IMR-90 (cell line): ENCODE measurements around the gene UBFD1. TPM values are rescaled to one million over a fixed set of nuclear protein-coding genes. Genes with fewer than 3 reads are reported as not detected.

Experiments used
- ATAC-seq: fragments of 200-7000 bp; cut with Tn5 transposase; 2 replicates; pipeline ENCODE4 v1.9.1; 2020; ENCODE audit warnings: low read depth, mild to moderate bottlenecking, moderate library complexity
- BruUV-seq: library from RNA; stranded (reverse); fragments of 400-500 nt; replicated peaks from 2 replicates; lab custom pipeline; 2021; lab: Mats Ljungman, UMichigan
- CTCF ChIA-PET: fragments of 300-600 bp; formaldehyde crosslinking; extraction: SDS; loops from one replicate; lab custom pipeline; 2021; ENCODE audit warnings: antibody characterized with exemption; lab: Yijun Ruan, JAX
- POLR2A ChIA-PET: fragments of 300-600 bp; sonication (Branson Sonifier 250); formaldehyde crosslinking; loops from one replicate; lab custom pipeline; 2022; ENCODE audit warnings: antibody characterized with exemption; ENCODE audit not compliant: unreplicated experiment; lab: Charles Lee
- DNase-seq: peaks from one replicate; pipeline ENCODE4 v3.0.0; 2013
- H2AFZ ChIP-seq: replicated peaks from 2 replicates; pipeline ENCODE3; 2013; ENCODE audit warnings: low read length, mild to moderate bottlenecking; ENCODE audit not compliant: poor library complexity
- H2AK5ac ChIP-seq: 2 replicates; pipeline ENCODE4 v1.6.1; 2013; ENCODE audit warnings: low read depth, low read length, inconsistent platforms
- H2AK9ac ChIP-seq: replicated peaks from 2 replicates; pipeline ENCODE3; 2013; ENCODE audit warnings: mild to moderate bottlenecking, low read depth, low read length, moderate library complexity; ENCODE audit not compliant: poor library complexity
- H2BK120ac ChIP-seq: 2 replicates; pipeline ENCODE4 v1.6.1; 2013; ENCODE audit warnings: low read depth, low read length, inconsistent platforms
- H2BK15ac ChIP-seq: 3 replicates; pipeline ENCODE4 v1.6.1; 2013; ENCODE audit warnings: low read depth, low read length, inconsistent platforms
- H2BK20ac ChIP-seq: 2 replicates; pipeline ENCODE4 v1.6.1; 2013; ENCODE audit warnings: low read depth, mild to moderate bottlenecking, inconsistent platforms, low read length, moderate library complexity
- H2BK5ac ChIP-seq: 2 replicates; pipeline ENCODE4 v1.6.1; 2013; ENCODE audit warnings: mild to moderate bottlenecking, low read depth, low read length, inconsistent platforms; ENCODE audit not compliant: poor library complexity, severe bottlenecking
- H3K14ac ChIP-seq: replicated peaks from 2 replicates; pipeline ENCODE4 v1.6.1; 2013; ENCODE audit warnings: low read depth, low read length, inconsistent platforms
- H3K18ac ChIP-seq: 2 replicates; pipeline ENCODE4 v1.6.1; 2013; ENCODE audit warnings: low read depth, low read length, control low read depth
- H3K23ac ChIP-seq: 2 replicates; pipeline ENCODE4 v1.6.1; 2013; ENCODE audit warnings: low read depth, low read length, inconsistent platforms
- H3K27ac ChIP-seq: 2 replicates; pipeline ENCODE4 v1.5.1; 2013; ENCODE audit warnings: mild to moderate bottlenecking, control low read depth, low read length; ENCODE audit not compliant: insufficient read depth
- H3K27me3 ChIP-seq: 2 replicates; pipeline ENCODE4 v1.6.1; 2013; ENCODE audit warnings: low read length; ENCODE audit not compliant: control insufficient read depth, insufficient read depth
- H3K36me3 ChIP-seq: 2 replicates; pipeline ENCODE4 v1.6.1; 2013; ENCODE audit warnings: low read length, mixed read lengths; ENCODE audit not compliant: control insufficient read depth, insufficient read depth
- H3K4ac ChIP-seq: 2 replicates; pipeline ENCODE4 v1.6.1; 2013; ENCODE audit warnings: low read depth, low read length, inconsistent platforms
- H3K4me1 ChIP-seq: 2 replicates; pipeline ENCODE4 v1.6.1; 2013; ENCODE audit warnings: low read length, mixed read lengths; ENCODE audit not compliant: control insufficient read depth, insufficient read depth
- H3K4me2 ChIP-seq: 2 replicates; pipeline ENCODE4 v1.6.1; 2013; ENCODE audit warnings: low read depth, mild to moderate bottlenecking, control low read depth, low read length, moderate library complexity
- H3K4me3 ChIP-seq: 2 replicates; pipeline ENCODE4 v1.5.1; 2013; ENCODE audit warnings: low read depth, mild to moderate bottlenecking, control low read depth, low read length, moderate library complexity; ENCODE audit not compliant: insufficient read depth
- H3K56ac ChIP-seq: 2 replicates; pipeline ENCODE4 v1.6.1; 2013; ENCODE audit warnings: low read length, inconsistent platforms; ENCODE audit not compliant: insufficient read depth; ENCODE audit errors: extremely low read depth
- H3K79me1 ChIP-seq, 2 experiments: 2 replicates each; pipeline ENCODE4 v1.6.1; 2013; ENCODE audit warnings: low read length in 2 of 2, inconsistent platforms in 1 of 2, low read depth in 1 of 2
- H3K9ac ChIP-seq: 2 replicates; pipeline ENCODE4 v1.6.1; 2013; ENCODE audit warnings: low read depth, low read length, control low read depth
- H3K9me1 ChIP-seq: 2 replicates; pipeline ENCODE4 v1.6.1; 2013; ENCODE audit warnings: low read length, inconsistent platforms; ENCODE audit not compliant: insufficient read depth
- H3K9me3 ChIP-seq: 2 replicates; pipeline ENCODE4 v1.6.1; 2013; ENCODE audit warnings: low read length; ENCODE audit not compliant: control insufficient read depth, insufficient read depth
- H4K20me1 ChIP-seq: 2 replicates; pipeline ENCODE4 v1.6.1; 2013; ENCODE audit warnings: low read length, inconsistent platforms; ENCODE audit not compliant: insufficient read depth
- H4K5ac ChIP-seq: 2 replicates; pipeline ENCODE4 v1.6.1; 2013; ENCODE audit warnings: mild to moderate bottlenecking, low read depth, low read length, control low read depth
- H4K8ac ChIP-seq, 2 experiments: 2 replicates each; pipeline ENCODE4 v1.6.1; 2013; ENCODE audit warnings: low read depth in 2 of 2, low read length in 2 of 2, control low read depth in 1 of 2, inconsistent platforms in 1 of 2
- H4K91ac ChIP-seq: 2 replicates; pipeline ENCODE4 v1.6.1; 2013; ENCODE audit warnings: low read depth, low read length, inconsistent platforms; ENCODE audit not compliant: insufficient read depth
- BHLHE40 ChIP-seq: fragments of 150-350 bp; IDR thresholded peaks from 2 replicates; pipeline ENCODE4 v1.6.1; 2016; ENCODE audit warnings: mild to moderate bottlenecking, low read depth, low read length
- CEBPB ChIP-seq: IDR thresholded peaks from 2 replicates; pipeline ENCODE4 v1.6.1; 2012; ENCODE audit warnings: low read depth, low read length, improper control_type of control experiment
- CHD1 ChIP-seq: IDR thresholded peaks from 2 replicates; pipeline ENCODE4 v1.6.1; 2012; ENCODE audit warnings: low read depth, low read length, improper control_type of control experiment
- FOS ChIP-seq: fragments of 150-350 bp; IDR thresholded peaks from 2 replicates; pipeline ENCODE4 v1.6.1; 2016; ENCODE audit warnings: low read depth, low read length
- MAFK ChIP-seq: IDR thresholded peaks from 2 replicates; pipeline ENCODE4 v1.6.1; 2012; ENCODE audit warnings: low read depth, low read length, improper control_type of control experiment
- MAZ ChIP-seq: IDR thresholded peaks from 2 replicates; pipeline ENCODE4 v1.6.1; 2012; ENCODE audit warnings: low read depth, mild to moderate bottlenecking, low read length, improper control_type of control experiment, moderate library complexity, borderline replicate concordance
- MXI1 ChIP-seq: IDR thresholded peaks from 2 replicates; pipeline ENCODE4 v1.6.1; 2012; ENCODE audit warnings: low read depth, mild to moderate bottlenecking, low read length, moderate library complexity, borderline replicate concordance
- NFE2L2 ChIP-seq: fragments of 150-350 bp; IDR thresholded peaks from 2 replicates; pipeline ENCODE4 v1.6.1; 2016; ENCODE audit warnings: low read depth, mild to moderate bottlenecking, low read length
- POLR2A ChIP-seq: IDR thresholded peaks from 2 replicates; pipeline ENCODE4 v1.6.1; 2012; ENCODE audit warnings: mild to moderate bottlenecking, low read depth, low read length
- RAD21 ChIP-seq: IDR thresholded peaks from 2 replicates; pipeline ENCODE4 v1.6.1; 2012; ENCODE audit warnings: low read length, improper control_type of control experiment
- RCOR1 ChIP-seq: IDR thresholded peaks from 2 replicates; pipeline ENCODE4 v1.6.1; 2012; ENCODE audit warnings: mild to moderate bottlenecking, low read length, improper control_type of control experiment; ENCODE audit not compliant: insufficient replicate concordance
- RFX5 ChIP-seq: IDR thresholded peaks from 2 replicates; pipeline ENCODE4 v1.8.0; 2012; ENCODE audit warnings: low read depth, mild to moderate bottlenecking, low read length, moderate library complexity
- SMC3 ChIP-seq: fragments of 150-350 bp; IDR thresholded peaks from 2 replicates; pipeline ENCODE4 v1.6.1; 2016; ENCODE audit warnings: low read depth, mild to moderate bottlenecking, antibody characterized with exemption, low read length, moderate library complexity
- WGBS, 2 experiments: methylation state at CpG; one replicate each; pipeline versions ENCODE4 v1.1.5 to v1.1.7; 2013; ENCODE audit warnings: missing lambda C conversion rate in 2 of 2; ENCODE audit not compliant: insufficient read length in 1 of 2; ENCODE audit errors: extremely low coverage in 2 of 2; 5-methylcytosine and 5-hydroxymethylcytosine counted together
- dilution Hi-C: fragments of 300-500 bp; cut with HindIII; formaldehyde crosslinking; loops from one replicate; pipeline ENCODE4 v1.14.3; 2018; ENCODE audit warnings: low sequenced_read_pairs; ENCODE audit not compliant: unreplicated experiment
- in situ Hi-C: fragments of 300-500 bp; cut with MboI; formaldehyde crosslinking; loops from 3 replicates; pipeline ENCODE4 v1.14.3; 2019; ENCODE audit warnings: low sequenced_read_pairs, inconsistent platforms, mixed read lengths
- intact Hi-C: fragments of 100-400 bp; cut with micrococcal nuclease; formaldehyde crosslinking; loops from 2 replicates; pipeline ENCODE4 v1.10.0; 2022
- polyA plus RNA-seq, 3 experiments: library from polyadenylated mRNA; depleted of rRNA; stranded (reverse); fragments of >200 nt; gene quantifications; 2 replicates each; pipeline ENCODE4 v1.2.3, GENCODE V29; 2012; ENCODE audit warnings: low replicate concordance in 1 of 3
- total RNA-seq: library from RNA; depleted of rRNA; stranded (reverse); fragments of >200 nt; gene quantifications from 2 replicates; pipeline ENCODE4 v1.2.3, GENCODE V29; 2012
- TF ChIP-seq, protein P1 (sequence below): fragments of 150-350 bp; IDR thresholded peaks from 2 replicates; pipeline ENCODE4 v1.6.1; 2017; ENCODE audit warnings: mild to moderate bottlenecking, antibody characterized with exemption, low read length, low read depth
- TF ChIP-seq, protein P2 (sequence below): fragments of 150-350 bp; IDR thresholded peaks from 2 replicates; pipeline ENCODE4 v1.6.1; 2016; ENCODE audit warnings: low read depth, mild to moderate bottlenecking, low read length, moderate library complexity, borderline replicate concordance
- TF ChIP-seq, protein P3 (sequence below): conservative IDR thresholded peaks from 2 replicates; pipeline ENCODE4 v1.5.1; 2012; ENCODE audit warnings: mild to moderate bottlenecking, low read depth, low read length, improper control_type of control experiment

UBFD1 gene
- total and polyA plus RNA-seq, 2 of the 4 experiments (the other 2 are of a cell fraction) = 39.3 to 55.0 TPM

DNA sequence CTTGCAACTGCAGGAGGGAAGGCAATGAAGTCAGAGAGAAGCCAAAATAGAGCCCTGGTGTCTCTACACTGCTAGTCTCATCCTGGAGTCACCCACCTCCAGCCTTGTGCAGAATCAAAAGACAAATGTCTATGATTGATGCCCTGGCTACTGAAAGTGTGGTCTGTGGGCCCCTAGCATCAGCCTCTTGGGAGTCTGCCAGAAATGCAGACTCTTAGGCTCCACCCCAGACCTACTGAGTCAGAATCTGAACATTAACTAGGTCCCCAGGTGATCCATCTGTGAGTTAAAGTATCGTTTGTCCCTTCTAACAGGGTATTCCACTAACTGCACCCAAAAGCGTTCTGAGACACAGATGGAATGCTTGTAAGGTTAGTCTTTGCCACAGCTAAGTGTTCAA lies 21.6 kb upstream of the UBFD1 start:
- ChIA-PET POLR2A (no interaction called here), CTCF (no interaction called here)
- Histone ChIP-seq H3K23ac (no peak overlapping the region), H4K20me1 (no peaks in the 10 kb centered on the region; the same call in 1 of the 2 replicates), H2BK20ac (no peak overlapping the region), H2AK9ac (no peak overlapping the region), H3K9me1 (peaks cover 13% of the 10 kb centered on the region), H2AFZ (no peak overlapping the region), H2BK15ac (no peak overlapping the region), H3K27ac (no peak overlapping the region), H4K8ac (no peak overlapping the region), H3K9me3 (no peaks in the 10 kb centered on the region), H3K27me3 (no peaks in the 10 kb centered on the region), H3K18ac (no peak overlapping the region), H3K4me3 (no peak overlapping the region), H2BK120ac (no peak overlapping the region), H4K91ac (no peak overlapping the region), H3K4me1 (peaks cover 2% of the 10 kb centered on the region; the same call in 1 of the 2 replicates), H3K56ac (no peak overlapping the region), H2BK5ac (no peak overlapping the region), H3K9ac (no peak overlapping the region), H4K5ac (no peak overlapping the region), H3K4ac (no peak overlapping the region), H3K36me3 (peaks cover 40% of the 10 kb centered on the region), H3K79me1 (peaks cover 11 to 34% of the 10 kb centered on the region in 2 experiments; a peak in 3 of 4 replicates), H2AK5ac (no peak overlapping the region), H3K4me2 (no peak overlapping the region), H3K14ac (no peak overlapping the region)
- DNase-seq (peak; percentile 13), ATAC-seq (peak; percentile 9)
- dilution Hi-C loops = no loop called here
- intact Hi-C loops = no loop called here
- WGBS, 2 experiments = no CpG with 5 or more reads among the region's 2 CpGs
- in situ Hi-C loops = no loop called here
- BruUV-seq = no TSS peak
- TF ChIP-seq POLR2A (no peak), RCOR1 (no peak), NFE2L2 (no peak), CHD1 (no peak), RFX5 (no peak), SMC3 (no peak), CEBPB (no peak), MAZ (no peak), FOS (no peak), MXI1 (no peak), RAD21 (no peak), BHLHE40 (no peak), MAFK (no peak)
- TF ChIP-seq, protein P1, sequence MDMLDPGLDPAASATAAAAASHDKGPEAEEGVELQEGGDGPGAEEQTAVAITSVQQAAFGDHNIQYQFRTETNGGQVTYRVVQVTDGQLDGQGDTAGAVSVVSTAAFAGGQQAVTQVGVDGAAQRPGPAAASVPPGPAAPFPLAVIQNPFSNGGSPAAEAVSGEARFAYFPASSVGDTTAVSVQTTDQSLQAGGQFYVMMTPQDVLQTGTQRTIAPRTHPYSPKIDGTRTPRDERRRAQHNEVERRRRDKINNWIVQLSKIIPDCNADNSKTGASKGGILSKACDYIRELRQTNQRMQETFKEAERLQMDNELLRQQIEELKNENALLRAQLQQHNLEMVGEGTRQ = no peak
- TF ChIP-seq, protein P2, sequence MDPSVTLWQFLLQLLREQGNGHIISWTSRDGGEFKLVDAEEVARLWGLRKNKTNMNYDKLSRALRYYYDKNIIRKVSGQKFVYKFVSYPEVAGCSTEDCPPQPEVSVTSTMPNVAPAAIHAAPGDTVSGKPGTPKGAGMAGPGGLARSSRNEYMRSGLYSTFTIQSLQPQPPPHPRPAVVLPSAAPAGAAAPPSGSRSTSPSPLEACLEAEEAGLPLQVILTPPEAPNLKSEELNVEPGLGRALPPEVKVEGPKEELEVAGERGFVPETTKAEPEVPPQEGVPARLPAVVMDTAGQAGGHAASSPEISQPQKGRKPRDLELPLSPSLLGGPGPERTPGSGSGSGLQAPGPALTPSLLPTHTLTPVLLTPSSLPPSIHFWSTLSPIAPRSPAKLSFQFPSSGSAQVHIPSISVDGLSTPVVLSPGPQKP = no peak
- TF ChIP-seq, protein P3, sequence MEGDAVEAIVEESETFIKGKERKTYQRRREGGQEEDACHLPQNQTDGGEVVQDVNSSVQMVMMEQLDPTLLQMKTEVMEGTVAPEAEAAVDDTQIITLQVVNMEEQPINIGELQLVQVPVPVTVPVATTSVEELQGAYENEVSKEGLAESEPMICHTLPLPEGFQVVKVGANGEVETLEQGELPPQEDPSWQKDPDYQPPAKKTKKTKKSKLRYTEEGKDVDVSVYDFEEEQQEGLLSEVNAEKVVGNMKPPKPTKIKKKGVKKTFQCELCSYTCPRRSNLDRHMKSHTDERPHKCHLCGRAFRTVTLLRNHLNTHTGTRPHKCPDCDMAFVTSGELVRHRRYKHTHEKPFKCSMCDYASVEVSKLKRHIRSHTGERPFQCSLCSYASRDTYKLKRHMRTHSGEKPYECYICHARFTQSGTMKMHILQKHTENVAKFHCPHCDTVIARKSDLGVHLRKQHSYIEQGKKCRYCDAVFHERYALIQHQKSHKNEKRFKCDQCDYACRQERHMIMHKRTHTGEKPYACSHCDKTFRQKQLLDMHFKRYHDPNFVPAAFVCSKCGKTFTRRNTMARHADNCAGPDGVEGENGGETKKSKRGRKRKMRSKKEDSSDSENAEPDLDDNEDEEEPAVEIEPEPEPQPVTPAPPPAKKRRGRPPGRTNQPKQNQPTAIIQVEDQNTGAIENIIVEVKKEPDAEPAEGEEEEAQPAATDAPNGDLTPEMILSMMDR = no peak
